HFFc6 (cell line): Measurements from ENCODE around the gene FAM131C. TPM values are rescaled to one million over a fixed set of nuclear protein-coding genes. Genes with fewer than 3 reads are reported as not detected.
"Not testable (repeated sequence)": the region's sequence is repeated elsewhere in the genome, so short reads cannot be mapped to it uniquely, and the experiment has no call there.

Experiments
- DNase-seq: peaks from one replicate; pipeline ENCODE4 v3.0.0-alpha.2; 2018
- H3K27ac Mint-ChIP-seq: 2 replicates; pipeline ENCODE4 v1.8.0; 2020; ENCODE audit warnings: mild to moderate bottlenecking, mixed read lengths
- H3K27me3 Mint-ChIP-seq: 2 replicates; pipeline ENCODE4 v1.8.0; 2021; ENCODE audit warnings: mild to moderate bottlenecking, moderate library complexity, mixed read lengths; ENCODE audit not compliant: insufficient read depth
- H3K36me3 Mint-ChIP-seq: 2 replicates; pipeline ENCODE4 v1.8.0; 2021; ENCODE audit warnings: low read depth, mixed read lengths
- H3K4me1 Mint-ChIP-seq: 2 replicates; pipeline ENCODE4 v1.8.0; 2020; ENCODE audit warnings: low read depth, mixed read lengths
- H3K4me3 Mint-ChIP-seq: 2 replicates; pipeline ENCODE4 v1.8.0; 2020; ENCODE audit warnings: mild to moderate bottlenecking, moderate library complexity, mixed read lengths
- H3K9me3 Mint-ChIP-seq: 2 replicates; pipeline ENCODE4 v1.8.0; 2020; ENCODE audit warnings: mild to moderate bottlenecking, mixed read lengths
- total RNA-seq, 6 experiments: library from RNA; stranded (reverse); fragmentation: NEBNext Ultra II Directional; extraction: Animal tissue kit (Norgen Biotek cat#: 25700); gene quantifications; 2 replicates in 1 of 6; 3 replicates in 5 of 6; pipeline ENCODE4 v1.2.3, GENCODE V29; 2021
- TF ChIP-seq, protein P1 (sequence below): fragments of 200-600 bp; sonication (generic); IDR thresholded peaks from 2 replicates; pipeline ENCODE4 v1.5.0; 2021; ENCODE audit warnings: antibody characterized with exemption, mild to moderate bottlenecking

The FAM131C gene
- total RNA-seq, 6 experiments from 2014 or later, result 0.26 to 1.3 (median 0.74) TPM

DNA sequence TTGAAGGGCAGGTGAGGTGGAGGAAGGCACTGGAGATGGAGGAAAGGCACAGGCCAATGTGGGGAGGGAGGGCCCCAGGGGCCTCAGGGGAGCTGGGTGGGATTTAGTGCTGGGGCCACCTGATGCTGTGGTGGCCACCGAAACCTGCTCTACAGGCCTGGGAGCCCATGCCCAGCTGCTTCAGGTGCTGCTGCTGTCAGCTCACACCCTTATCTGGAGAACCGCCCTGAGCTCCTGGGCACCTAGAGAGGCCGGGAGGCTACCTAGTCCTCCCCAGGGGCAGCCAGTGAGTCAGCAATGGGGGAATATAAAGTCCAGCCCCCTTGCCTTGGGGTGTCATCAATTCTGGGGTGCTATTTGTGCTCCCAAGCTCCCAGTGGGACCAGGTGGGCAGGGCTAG, 12.2 kb downstream of the FAM131C start:
- Mint-ChIP-seq H3K36me3 (no peaks in the 10 kb centered on the region), H3K27me3 (peaks cover 17% of the 10 kb centered on the region), H3K27ac (no peak overlapping the region)

GRCh38 chr1:16058394-16059120, 14.9 kb downstream of the FAM131C start:
- not testable (repeated sequence) for DNase-seq, H3K27ac Mint-ChIP-seq, H3K4me3 Mint-ChIP-seq, H3K4me1 Mint-ChIP-seq, H3K27me3 Mint-ChIP-seq, H3K9me3 Mint-ChIP-seq, H3K36me3 Mint-ChIP-seq

More for the DNA sequence above, 12.2 kb downstream of the FAM131C start:
- no peaks in the 10 kb centered on the region for H3K9me3 Mint-ChIP-seq
- no peak overlapping the region for H3K4me3 Mint-ChIP-seq
- peaks cover 4% of the 10 kb centered on the region; the same call in 1 of the 2 replicates for H3K4me1 Mint-ChIP-seq
- TF ChIP-seq, protein P1, sequence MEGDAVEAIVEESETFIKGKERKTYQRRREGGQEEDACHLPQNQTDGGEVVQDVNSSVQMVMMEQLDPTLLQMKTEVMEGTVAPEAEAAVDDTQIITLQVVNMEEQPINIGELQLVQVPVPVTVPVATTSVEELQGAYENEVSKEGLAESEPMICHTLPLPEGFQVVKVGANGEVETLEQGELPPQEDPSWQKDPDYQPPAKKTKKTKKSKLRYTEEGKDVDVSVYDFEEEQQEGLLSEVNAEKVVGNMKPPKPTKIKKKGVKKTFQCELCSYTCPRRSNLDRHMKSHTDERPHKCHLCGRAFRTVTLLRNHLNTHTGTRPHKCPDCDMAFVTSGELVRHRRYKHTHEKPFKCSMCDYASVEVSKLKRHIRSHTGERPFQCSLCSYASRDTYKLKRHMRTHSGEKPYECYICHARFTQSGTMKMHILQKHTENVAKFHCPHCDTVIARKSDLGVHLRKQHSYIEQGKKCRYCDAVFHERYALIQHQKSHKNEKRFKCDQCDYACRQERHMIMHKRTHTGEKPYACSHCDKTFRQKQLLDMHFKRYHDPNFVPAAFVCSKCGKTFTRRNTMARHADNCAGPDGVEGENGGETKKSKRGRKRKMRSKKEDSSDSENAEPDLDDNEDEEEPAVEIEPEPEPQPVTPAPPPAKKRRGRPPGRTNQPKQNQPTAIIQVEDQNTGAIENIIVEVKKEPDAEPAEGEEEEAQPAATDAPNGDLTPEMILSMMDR, result no peak
- no peak for DNase-seq

DNA sequence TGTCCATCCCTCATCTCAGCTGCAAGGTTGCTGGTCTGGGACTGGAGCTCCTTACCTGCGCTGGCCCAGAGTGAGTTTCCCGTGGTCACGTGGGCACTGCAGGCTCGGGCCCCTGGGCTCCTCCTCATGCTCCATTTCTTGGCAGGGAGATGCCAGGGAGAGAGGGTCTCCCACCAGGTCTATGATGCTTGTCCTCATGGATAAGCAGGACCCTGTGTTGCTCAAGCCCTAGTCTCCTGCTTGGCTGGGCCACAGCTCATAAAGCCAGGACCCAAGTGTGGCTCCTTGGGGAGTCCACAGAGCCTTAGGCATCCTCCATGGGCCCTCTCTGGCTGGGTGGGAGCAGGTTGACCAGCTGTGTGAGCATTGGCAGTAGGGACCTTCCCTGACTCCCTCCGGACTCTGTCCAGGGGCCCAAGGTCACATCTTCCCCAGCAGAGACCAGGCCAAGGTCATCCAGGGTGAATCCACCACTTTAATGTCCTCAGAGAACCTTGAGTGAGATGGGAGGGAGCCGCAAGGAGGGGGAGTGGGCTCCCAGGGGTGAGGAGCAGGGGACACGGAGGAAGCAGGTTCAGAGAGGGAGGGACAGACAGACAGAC, 16.0 kb downstream of the FAM131C start:
- not testable (repeated sequence) for H3K4me3 Mint-ChIP-seq, DNase-seq, H3K4me1 Mint-ChIP-seq, H3K9me3 Mint-ChIP-seq, H3K27ac Mint-ChIP-seq, H3K36me3 Mint-ChIP-seq, H3K27me3 Mint-ChIP-seq

DNA sequence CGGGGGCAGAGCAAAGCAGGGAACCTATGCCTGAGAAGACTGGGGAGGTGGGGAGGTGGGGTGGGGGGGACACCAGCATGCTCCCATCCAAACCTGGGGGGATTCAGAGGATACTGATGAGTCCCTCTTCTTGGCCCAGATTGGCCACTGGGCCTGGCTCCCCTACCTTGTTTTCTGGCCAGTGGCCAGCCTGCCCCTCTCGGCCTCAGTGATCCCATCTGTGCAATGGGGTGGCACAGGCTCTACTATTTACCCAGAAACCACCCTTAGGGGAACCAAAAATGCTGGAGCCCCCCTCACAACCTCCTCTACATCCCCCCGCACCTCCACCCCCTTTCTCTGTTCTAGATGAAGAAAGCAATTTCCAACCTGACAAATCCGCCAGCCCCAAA, 16.9 kb downstream of the FAM131C start:
- H3K4me1 Mint-ChIP-seq, H3K36me3 Mint-ChIP-seq, H3K27ac Mint-ChIP-seq, DNase-seq, H3K4me3 Mint-ChIP-seq, H3K9me3 Mint-ChIP-seq: not testable (repeated sequence)
- peaks cover 12% of the 10 kb centered on the region for H3K27me3 Mint-ChIP-seq

- Mint-ChIP-seq H3K27me3 (peaks cover 14% of the 10 kb centered on the region), H3K36me3 (no peaks in the 10 kb centered on the region), H3K27ac (no peak overlapping the region)
Measured at GRCh38 chr1:16055613-16056520, 17.6 kb downstream of the FAM131C start.

DNA sequence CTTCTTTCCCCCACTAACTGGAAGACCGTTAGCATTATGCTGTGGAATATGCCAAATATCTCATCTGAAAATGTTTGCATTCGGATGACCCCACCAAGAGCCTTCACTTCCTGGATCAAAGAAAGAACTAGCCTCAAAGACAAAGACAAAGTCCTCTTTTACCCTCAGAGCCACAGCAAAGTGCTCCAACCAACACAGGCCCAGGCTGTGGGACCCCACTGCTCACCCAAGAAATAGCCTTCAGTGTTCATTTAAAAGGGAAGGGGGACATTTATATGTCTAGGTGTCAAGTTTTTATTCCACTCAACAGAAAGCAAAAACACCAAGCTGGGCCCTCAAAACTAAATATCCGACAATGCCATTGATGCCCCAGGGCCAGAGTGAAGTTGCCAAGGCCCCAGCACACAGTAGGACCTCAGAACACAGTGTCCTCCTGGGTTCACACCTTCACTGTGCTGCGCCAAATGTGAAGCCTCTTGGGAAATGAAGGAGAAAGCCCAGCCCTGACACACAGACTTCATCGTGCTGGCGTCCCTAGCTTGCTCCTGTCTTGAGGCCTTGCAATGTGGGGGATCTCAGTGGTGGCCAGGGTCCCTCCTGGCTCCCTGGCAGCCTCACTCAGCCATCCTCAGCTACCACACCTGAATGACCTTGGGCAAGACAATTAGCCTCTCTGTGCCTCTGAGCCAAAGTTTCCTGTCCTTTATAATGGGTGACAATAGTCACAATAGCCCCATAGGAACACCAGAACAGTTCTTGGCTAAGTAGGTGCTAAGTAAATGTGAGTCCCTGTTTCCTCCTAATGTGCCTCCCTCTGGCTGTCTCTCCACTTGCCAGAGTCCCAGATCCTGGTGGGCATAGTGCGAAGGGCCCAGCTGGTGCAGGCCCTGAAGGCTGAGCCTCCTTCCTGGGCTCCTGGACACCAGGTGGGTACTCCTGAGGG, 18.6 kb downstream of the FAM131C start:
- Mint-ChIP-seq H3K9me3 (no peaks in the 10 kb centered on the region), H3K4me3 (no peak overlapping the region), H3K27me3 (peaks cover 10% of the 10 kb centered on the region), H3K36me3 (no peaks in the 10 kb centered on the region), H3K27ac (no peak overlapping the region), H3K4me1 (peaks cover 5% of the 10 kb centered on the region; the same call in 1 of the 2 replicates)
- TF ChIP-seq, protein P1, result no peak
- DNase-seq, result no peak

More at GRCh38 chr1:16055613-16056520, 17.6 kb downstream of the FAM131C start:
- H3K9me3 Mint-ChIP-seq, result no peaks in the 10 kb centered on the region
- TF ChIP-seq, protein P1, result peak; percentile 93
- no peak overlapping the region for H3K4me3 Mint-ChIP-seq
- peak; percentile 62 for DNase-seq
- peaks cover 5% of the 10 kb centered on the region; the same call in 1 of the 2 replicates for H3K4me1 Mint-ChIP-seq
